Fibroblast of peridontal ligament (primary cell): ENCODE measurements around the gene ADAMTS17.
"Not testable (repeated sequence)": the region's sequence is repeated elsewhere in the genome, so short reads cannot be mapped to it uniquely, and the experiment has no call there.

Source experiments
- DNase-seq: peaks from one replicate; pipeline ENCODE4 v3.0.0-alpha.2; 2010; ENCODE audit errors: extremely low read depth

Gene ADAMTS17

GRCh38 chr15:99954361-99955180, 387.2 kb downstream of the ADAMTS17 start:
- peak; percentile 0 for DNase-seq

- DNase-seq = no peak
These were observed 387.9 kb downstream of the ADAMTS17 start for GRCh38 chr15:99953886-99954285.

GRCh38 chr15:99951511-99951910, 390.3 kb downstream of the ADAMTS17 start:
- DNase-seq = peak; percentile 46

GRCh38 chr15:99944131-99944530, 397.6 kb downstream of the ADAMTS17 start:
- no peak for DNase-seq

- no peak for DNase-seq
These were observed 398.3 kb downstream of the ADAMTS17 start for GRCh38 chr15:99943466-99943865.

GRCh38 chr15:99932676-99933402, 408.9 kb downstream of the ADAMTS17 start:
- DNase-seq = no peak

- no peak for DNase-seq
These were observed 409.8 kb downstream of the ADAMTS17 start for GRCh38 chr15:99931703-99932603.

GRCh38 chr15:99930696-99931095, 411.1 kb downstream of the ADAMTS17 start:
- DNase-seq = no peak

- no peak for DNase-seq
These were observed 412.5 kb downstream of the ADAMTS17 start for GRCh38 chr15:99929266-99929665.

- peak; percentile 67 for DNase-seq
These were observed 413.3 kb downstream of the ADAMTS17 start for GRCh38 chr15:99928429-99928981.

- DNase-seq = not testable (repeated sequence)
These were observed 415.2 kb downstream of the ADAMTS17 start for GRCh38 chr15:99926532-99926931.

GRCh38 chr15:99925661-99926461, 415.9 kb downstream of the ADAMTS17 start:
- no peak for DNase-seq

- no peak for DNase-seq
These were observed 418.1 kb downstream of the ADAMTS17 start for GRCh38 chr15:99923711-99924110.
